H9 (cell line): ENCODE measurements around the gene AVPR2. TPM values are rescaled to one million over a fixed set of nuclear protein-coding genes. Genes with fewer than 3 reads are reported as not detected.

Source experiments
- DNase-seq: peaks from one replicate; pipeline ENCODE4 v3.0.0-alpha.2; 2017
- H2AFZ ChIP-seq: one replicate; pipeline ENCODE4 v1.6.1; 2013; ENCODE audit warnings: mild to moderate bottlenecking, low read length, control low read depth, moderate library complexity
- H2AK5ac ChIP-seq: 2 replicates; pipeline ENCODE4 v1.6.1; 2013; ENCODE audit warnings: low read length, control low read depth, mixed read lengths; ENCODE audit not compliant: insufficient read length
- H2BK120ac ChIP-seq: one replicate; pipeline ENCODE4 v1.6.1; 2013; ENCODE audit warnings: low read depth, mild to moderate bottlenecking, low read length, control low read depth, inconsistent platforms; ENCODE audit not compliant: poor library complexity, severe bottlenecking
- H2BK12ac ChIP-seq: 2 replicates; pipeline ENCODE4 v1.6.1; 2013; ENCODE audit warnings: low read length, control low read depth, mixed read lengths, low read depth; ENCODE audit not compliant: insufficient read length
- H2BK15ac ChIP-seq: 2 replicates; pipeline ENCODE4 v1.6.1; 2013; ENCODE audit warnings: low read depth, low read length, control low read depth
- H2BK20ac ChIP-seq: one replicate; pipeline ENCODE4 v1.6.1; 2013; ENCODE audit warnings: low read depth, mild to moderate bottlenecking, low read length, control low read depth, inconsistent platforms; ENCODE audit not compliant: poor library complexity, severe bottlenecking
- H2BK5ac ChIP-seq: 2 replicates; pipeline ENCODE4 v1.6.1; 2013; ENCODE audit warnings: low read length, control low read depth, mixed read lengths; ENCODE audit not compliant: insufficient read length
- H3K14ac ChIP-seq: 2 replicates; pipeline ENCODE4 v1.6.1; 2013; ENCODE audit warnings: low read length, control low read depth; ENCODE audit not compliant: insufficient read depth
- H3K18ac ChIP-seq: 2 replicates; pipeline ENCODE4 v1.6.1; 2013; ENCODE audit warnings: low read depth, mild to moderate bottlenecking, mixed read lengths, low read length, control low read depth; ENCODE audit not compliant: insufficient read length
- H3K23ac ChIP-seq: 2 replicates; pipeline ENCODE4 v1.6.1; 2013; ENCODE audit warnings: low read length, control low read depth, mixed read lengths, low read depth; ENCODE audit not compliant: insufficient read length
- H3K23me2 ChIP-seq: 2 replicates; pipeline ENCODE4 v1.6.1; 2013; ENCODE audit warnings: low read depth, mild to moderate bottlenecking, mixed read lengths, low read length, control low read depth; ENCODE audit not compliant: insufficient read length, poor library complexity, severe bottlenecking
- H3K27ac ChIP-seq: 2 replicates; pipeline ENCODE4 v1.5.1; 2013; ENCODE audit warnings: low read length, control low read depth, mixed read lengths, low read depth; ENCODE audit not compliant: insufficient read length
- H3K27me3 ChIP-seq: 2 replicates; pipeline ENCODE4 v1.6.1; 2013; ENCODE audit warnings: low read length, control low read depth, inconsistent platforms; ENCODE audit not compliant: insufficient read depth
- H3K4ac ChIP-seq: 2 replicates; pipeline ENCODE4 v1.6.1; 2013; ENCODE audit warnings: low read depth, mild to moderate bottlenecking, control low read depth, inconsistent platforms, low read length, moderate library complexity
- H3K4me1 ChIP-seq: 2 replicates; pipeline ENCODE4 v1.6.1; 2013; ENCODE audit warnings: low read length, control low read depth, inconsistent platforms; ENCODE audit not compliant: insufficient read depth
- H3K4me2 ChIP-seq: 2 replicates; pipeline ENCODE4 v1.6.1; 2013; ENCODE audit warnings: low read length, control low read depth, mixed read lengths; ENCODE audit not compliant: insufficient read length, insufficient read depth
- H3K56ac ChIP-seq: 2 replicates; pipeline ENCODE4 v1.6.1; 2013; ENCODE audit warnings: low read depth, mild to moderate bottlenecking, mixed read lengths, low read length, control low read depth; ENCODE audit not compliant: insufficient read length
- H3K79me1 ChIP-seq: 2 replicates; pipeline ENCODE4 v1.6.1; 2013; ENCODE audit warnings: low read depth, mild to moderate bottlenecking, moderate library complexity, low read length, control low read depth, inconsistent platforms; ENCODE audit not compliant: insufficient read depth, poor library complexity, severe bottlenecking
- H3K79me2 ChIP-seq: 2 replicates; pipeline ENCODE4 v1.6.1; 2013; ENCODE audit warnings: low read length, control low read depth, inconsistent platforms; ENCODE audit not compliant: insufficient read depth
- H3K9ac ChIP-seq: 2 replicates; pipeline ENCODE4 v1.6.1; 2013; ENCODE audit warnings: low read length, control low read depth, mixed read lengths; ENCODE audit not compliant: insufficient read length; ENCODE audit errors: extremely low read depth
- H3K9me3 ChIP-seq: one replicate; pipeline ENCODE4 v1.6.1; 2013; ENCODE audit warnings: low read depth, low read length, inconsistent platforms; ENCODE audit not compliant: control insufficient read depth
- H3T11ph ChIP-seq: one replicate; pipeline ENCODE4 v1.6.1; 2013; ENCODE audit warnings: mild to moderate bottlenecking, low read length, control low read depth, inconsistent platforms
- H4K20me1 ChIP-seq: one replicate; pipeline ENCODE4 v1.6.1; 2013; ENCODE audit not compliant: control insufficient read depth, insufficient read length, insufficient read depth
- H4K5ac ChIP-seq: 2 replicates; pipeline ENCODE4 v1.6.1; 2013; ENCODE audit warnings: low read depth, mild to moderate bottlenecking, mixed read lengths, low read length, control low read depth; ENCODE audit not compliant: insufficient read length
- H4K8ac ChIP-seq: replicated peaks from 2 replicates; pipeline ENCODE4 v1.6.1; 2013; ENCODE audit warnings: low read length, control low read depth, mixed read lengths, low read depth; ENCODE audit not compliant: insufficient read length
- H4K91ac ChIP-seq: 2 replicates; pipeline ENCODE4 v1.6.1; 2013; ENCODE audit warnings: low read depth, mild to moderate bottlenecking, moderate library complexity, mixed read lengths, low read length, control low read depth; ENCODE audit not compliant: insufficient read length
- H3K27ac Mint-ChIP-seq, 3 experiments: 2 replicates in 2 of 3; 3 replicates in 1 of 3; pipeline ENCODE4 v1.8.0; 2020 to 2021; ENCODE audit warnings: mixed read lengths in 3 of 3, mild to moderate bottlenecking in 1 of 3, moderate library complexity in 1 of 3
- H3K27me3 Mint-ChIP-seq: 2 replicates; pipeline ENCODE4 v1.8.0; 2021; ENCODE audit warnings: low read depth, mild to moderate bottlenecking, moderate library complexity, mixed read lengths
- H3K36me3 Mint-ChIP-seq, 3 experiments: 2 replicates in 2 of 3; 3 replicates in 1 of 3; pipeline ENCODE4 v1.8.0; 2020 to 2021; ENCODE audit warnings: low read depth in 3 of 3, mixed read lengths in 3 of 3; ENCODE audit not compliant: insufficient read depth in 1 of 3
- H3K4me1 Mint-ChIP-seq, 2 experiments: 2 replicates each; pipeline ENCODE4 v1.8.0; 2020; ENCODE audit warnings: mixed read lengths in 2 of 2
- H3K4me3 Mint-ChIP-seq, 2 experiments: 2 replicates in 1 of 2; 3 replicates in 1 of 2; pipeline ENCODE4 v1.8.0; 2020 to 2021; ENCODE audit warnings: mild to moderate bottlenecking in 2 of 2, mixed read lengths in 2 of 2, moderate library complexity in 1 of 2
- H3K9me3 Mint-ChIP-seq, 2 experiments: 2 replicates in 1 of 2; 3 replicates in 1 of 2; pipeline ENCODE4 v1.8.0; 2020; ENCODE audit warnings: mild to moderate bottlenecking in 2 of 2, mixed read lengths in 2 of 2, moderate library complexity in 1 of 2
- CTCF ChIP-seq: fragments of 200-600 bp; sonication (generic); conservative IDR thresholded peaks from 3 replicates; pipeline ENCODE4 v1.8.0; 2021; ENCODE audit warnings: antibody characterized with exemption, mild to moderate bottlenecking
- WGBS: extraction: QIAGEN DNeasy Blood & Tissue Kit; methylation state at CpG from one replicate; pipeline ENCODE4 v1.1.7; 2013; ENCODE audit warnings: missing lambda C conversion rate, low lambda C conversion rate, mixed read lengths; ENCODE audit not compliant: insufficient read length; ENCODE audit errors: extremely low coverage; 5-methylcytosine and 5-hydroxymethylcytosine counted together
- total RNA-seq: library from RNA; stranded (reverse); gene quantifications from 2 replicates; pipeline ENCODE4 v1.2.1, GENCODE V29; 2021

The AVPR2 gene
- total RNA-seq, 1 experiment from 2014 or later, result not detected

- no peak for TF ChIP-seq CTCF
- Histone ChIP-seq H3K27ac (no peak overlapping the region), H3K23me2 (no peaks in the 10 kb centered on the region), H4K20me1 (no peaks in the 10 kb centered on the region), H3K79me1 (no peaks in the 10 kb centered on the region), H3T11ph (no peak overlapping the region), H3K9ac (no peak overlapping the region), H2BK120ac (no peak overlapping the region), H2BK15ac (no peak overlapping the region), H2BK20ac (no peak overlapping the region), H4K91ac (no peak overlapping the region), H3K4ac (no peak overlapping the region), H3K79me2 (no peaks in the 10 kb centered on the region), H4K8ac (no peak overlapping the region), H3K4me1 (no peaks in the 10 kb centered on the region), H3K18ac (no peak overlapping the region), H2BK5ac (no peak overlapping the region), H3K4me2 (no peak overlapping the region), H4K5ac (no peak overlapping the region), H3K23ac (no peak overlapping the region), H2AK5ac (no peak overlapping the region), H3K14ac (no peak overlapping the region), H3K27me3 (no peaks in the 10 kb centered on the region), H2BK12ac (no peak overlapping the region), H3K9me3 (peaks cover 26% of the 10 kb centered on the region), H2AFZ (no peak overlapping the region), H3K56ac (no peak overlapping the region)
- no peak overlapping the region for H3K4me3 Mint-ChIP-seq
- H3K36me3 Mint-ChIP-seq, result peaks cover 10 to 33% (median 13%) of the 10 kb centered on the region in 3 experiments
- peaks cover 5% of the 10 kb centered on the region for H3K27me3 Mint-ChIP-seq
- H3K4me1 Mint-ChIP-seq, result peaks cover 13 to 27% of the 10 kb centered on the region in 2 experiments
- peaks cover 73 to 83% of the 10 kb centered on the region in 2 experiments for H3K9me3 Mint-ChIP-seq
- H3K27ac Mint-ChIP-seq, result no peak overlapping the region
- no CpG with 5 or more reads among the region's 10 CpGs for WGBS
- no peak for DNase-seq
Observed at GRCh38 chrX:153864101-153864500, 40.4 kb upstream of the AVPR2 start.
